ENCODE data around the gene TOLLIP.

TOLLIP gene

GRCh38 chr11:1333860-1334259 lies 24.4 kb upstream of the TOLLIP start:
- TF ChIP-seq ZBTB7A (IDR thresholded peaks at IDR 0.05; ENCODE audit: low read depth) (no peak), YY1 (IDR thresholded peaks at IDR 0.05; ENCODE audit: low read depth) (no peak), NFIC (IDR thresholded peaks at IDR 0.05) (no peak), FOXM1 (IDR thresholded peaks at IDR 0.05; ENCODE audit: borderline replicate concordance, low read depth) (no peak), MAX (IDR thresholded peaks at IDR 0.05) (no peak), TEAD4 (IDR thresholded peaks at IDR 0.05) (no peak), TAF1 (IDR thresholded peaks at IDR 0.05; ENCODE audit: low read depth) (no peak), CREB1 (IDR thresholded peaks at IDR 0.05; ENCODE audit: low read depth) (no peak), USF1 (IDR thresholded peaks at IDR 0.05) (no peak), REST (IDR thresholded peaks at IDR 0.05; ENCODE audit: low read depth) (no peak), RAD21 (IDR thresholded peaks at IDR 0.05; ENCODE audit: low read depth) (no peak), EP300 (IDR thresholded peaks at IDR 0.05; ENCODE audit: borderline replicate concordance) (no peak), CEBPB (IDR thresholded peaks at IDR 0.05) (no peak), TCF12 (IDR thresholded peaks at IDR 0.05; ENCODE audit: low read depth) (no peak), EGR1 (IDR thresholded peaks at IDR 0.05) (no peak)

- TF ChIP-seq TAF1 (IDR thresholded peaks at IDR 0.05; ENCODE audit: low read depth) (no peak), USF1 (IDR thresholded peaks at IDR 0.05) (no peak), TEAD4 (IDR thresholded peaks at IDR 0.05) (no peak), EP300 (IDR thresholded peaks at IDR 0.05; ENCODE audit: borderline replicate concordance) (no peak)
Measured at GRCh38 chr11:1333091-1333772, 23.8 kb upstream of the TOLLIP start.

DNA sequence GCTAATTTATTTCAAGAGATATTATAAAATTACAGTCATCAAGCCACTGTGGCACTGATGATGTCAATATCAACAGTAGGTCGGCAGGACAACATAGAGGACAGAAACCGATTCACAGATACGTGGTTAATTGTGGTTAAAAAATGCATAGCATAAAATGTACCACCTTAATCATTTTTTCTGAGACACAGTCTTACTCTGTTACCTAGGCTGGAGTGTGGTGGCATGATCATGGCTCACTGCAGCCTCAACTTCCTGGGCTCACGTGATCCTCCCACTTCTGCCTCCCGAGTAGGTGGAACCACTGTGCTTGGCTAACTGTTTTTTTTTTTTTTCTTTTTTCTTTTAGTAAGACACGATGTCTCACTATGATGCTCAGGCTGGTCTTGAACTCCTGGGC lies 21.0 kb upstream of the TOLLIP start:
- TF ChIP-seq EGR1 (IDR thresholded peaks at IDR 0.05) (no peak), USF1 (IDR thresholded peaks at IDR 0.05) (no peak), TEAD4 (IDR thresholded peaks at IDR 0.05) (no peak)

- TF ChIP-seq TCF12 (IDR thresholded peaks at IDR 0.05; ENCODE audit: low read depth) (no peak), NFIC (IDR thresholded peaks at IDR 0.05) (no peak), EP300 (IDR thresholded peaks at IDR 0.05; ENCODE audit: borderline replicate concordance) (no peak), RAD21 (IDR thresholded peaks at IDR 0.05; ENCODE audit: low read depth) (no peak), EGR1 (IDR thresholded peaks at IDR 0.05) (no peak), FOXM1 (IDR thresholded peaks at IDR 0.05; ENCODE audit: borderline replicate concordance, low read depth) (no peak), CREB1 (IDR thresholded peaks at IDR 0.05; ENCODE audit: low read depth) (no peak), YY1 (IDR thresholded peaks at IDR 0.05; ENCODE audit: low read depth) (no peak), TEAD4 (IDR thresholded peaks at IDR 0.05) (no peak), MAX (IDR thresholded peaks at IDR 0.05) (no peak), REST (IDR thresholded peaks at IDR 0.05; ENCODE audit: low read depth) (no peak), ZBTB7A (IDR thresholded peaks at IDR 0.05; ENCODE audit: low read depth) (no peak), CEBPB (IDR thresholded peaks at IDR 0.05) (no peak), USF1 (IDR thresholded peaks at IDR 0.05) (no peak), TAF1 (IDR thresholded peaks at IDR 0.05; ENCODE audit: low read depth) (no peak)
Measured at GRCh38 chr11:1327064-1327460, 17.6 kb upstream of the TOLLIP start.

- no peak for TF ChIP-seq CREB1 (IDR thresholded peaks at IDR 0.05; ENCODE audit: low read depth)
- TF ChIP-seq EP300 (IDR thresholded peaks at IDR 0.05; ENCODE audit: borderline replicate concordance): no peak
- no peak for TF ChIP-seq ZBTB7A (IDR thresholded peaks at IDR 0.05; ENCODE audit: low read depth)
Measured at GRCh38 chr11:1326435-1327063, 17.1 kb upstream of the TOLLIP start.

Data from Ishikawa (cell line).